HG02840 (cell line): Measurements from ENCODE around the gene NADK2.
"Not testable (repeated sequence)": the region's sequence is repeated elsewhere in the genome, so short reads cannot be mapped to it uniquely, and the experiment has no call there.

Source experiments
- ATAC-seq: cut with Tn5 transposase; IDR thresholded peaks from one replicate; pipeline ENCODE4 v1.9.1; 2021; ENCODE audit warnings: mild to moderate bottlenecking, moderate library complexity, moderate number of reproducible peaks; ENCODE audit not compliant: unreplicated experiment, low FRiP score

Gene NADK2, protein sequence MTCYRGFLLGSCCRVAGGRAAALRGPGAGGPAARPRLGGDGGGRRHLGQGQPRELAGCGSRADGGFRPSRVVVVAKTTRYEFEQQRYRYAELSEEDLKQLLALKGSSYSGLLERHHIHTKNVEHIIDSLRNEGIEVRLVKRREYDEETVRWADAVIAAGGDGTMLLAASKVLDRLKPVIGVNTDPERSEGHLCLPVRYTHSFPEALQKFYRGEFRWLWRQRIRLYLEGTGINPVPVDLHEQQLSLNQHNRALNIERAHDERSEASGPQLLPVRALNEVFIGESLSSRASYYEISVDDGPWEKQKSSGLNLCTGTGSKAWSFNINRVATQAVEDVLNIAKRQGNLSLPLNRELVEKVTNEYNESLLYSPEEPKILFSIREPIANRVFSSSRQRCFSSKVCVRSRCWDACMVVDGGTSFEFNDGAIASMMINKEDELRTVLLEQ

DNA sequence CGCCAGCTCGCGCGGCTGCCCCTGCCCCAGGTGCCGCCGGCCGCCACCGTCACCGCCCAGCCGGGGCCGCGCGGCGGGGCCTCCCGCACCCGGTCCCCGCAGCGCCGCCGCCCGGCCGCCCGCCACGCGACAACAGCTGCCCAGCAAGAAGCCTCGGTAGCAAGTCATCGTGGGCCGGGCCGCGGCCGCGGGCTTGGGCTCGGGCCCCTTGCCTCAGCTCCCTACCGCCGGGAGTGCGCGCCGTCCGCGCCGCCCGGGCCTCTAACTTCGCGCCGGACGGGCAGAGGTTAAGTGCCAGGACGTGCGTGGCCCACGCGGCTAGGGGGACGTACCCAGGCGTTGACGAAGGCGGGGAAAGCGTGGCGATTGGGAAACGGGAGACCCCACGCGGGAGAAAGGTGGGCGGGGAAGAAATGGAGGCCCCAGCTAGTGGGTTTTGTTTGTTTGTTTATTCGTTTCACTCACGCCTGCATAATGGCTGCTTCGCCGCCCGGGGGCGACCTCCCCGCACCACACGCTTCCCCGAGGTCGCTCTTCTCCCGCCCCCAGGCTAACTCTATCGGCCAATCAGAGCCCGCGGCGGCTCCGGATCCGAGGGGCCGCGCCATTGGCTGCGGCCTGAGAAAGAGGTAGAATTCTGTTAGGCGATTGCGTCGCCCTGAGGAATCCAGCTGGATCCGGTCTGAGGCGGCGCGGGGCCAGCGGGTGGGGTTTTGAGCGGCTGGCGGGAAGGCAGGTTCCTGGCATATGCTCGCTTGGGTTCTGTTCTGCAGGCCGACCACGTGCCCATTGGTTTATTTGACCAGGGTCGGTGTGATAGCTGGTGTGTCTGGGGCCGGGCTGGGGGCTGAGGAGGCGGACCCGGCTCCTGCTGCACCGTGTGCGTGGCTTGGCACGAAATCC, at the start of gene NADK2:
Gene NADK2, minus strand, starts transcription at position 295 of the 903 bp plus-strand sequence. Its CDS starts 127 bp downstream, at position 168.
- ATAC-seq = peak; percentile 90

DNA sequence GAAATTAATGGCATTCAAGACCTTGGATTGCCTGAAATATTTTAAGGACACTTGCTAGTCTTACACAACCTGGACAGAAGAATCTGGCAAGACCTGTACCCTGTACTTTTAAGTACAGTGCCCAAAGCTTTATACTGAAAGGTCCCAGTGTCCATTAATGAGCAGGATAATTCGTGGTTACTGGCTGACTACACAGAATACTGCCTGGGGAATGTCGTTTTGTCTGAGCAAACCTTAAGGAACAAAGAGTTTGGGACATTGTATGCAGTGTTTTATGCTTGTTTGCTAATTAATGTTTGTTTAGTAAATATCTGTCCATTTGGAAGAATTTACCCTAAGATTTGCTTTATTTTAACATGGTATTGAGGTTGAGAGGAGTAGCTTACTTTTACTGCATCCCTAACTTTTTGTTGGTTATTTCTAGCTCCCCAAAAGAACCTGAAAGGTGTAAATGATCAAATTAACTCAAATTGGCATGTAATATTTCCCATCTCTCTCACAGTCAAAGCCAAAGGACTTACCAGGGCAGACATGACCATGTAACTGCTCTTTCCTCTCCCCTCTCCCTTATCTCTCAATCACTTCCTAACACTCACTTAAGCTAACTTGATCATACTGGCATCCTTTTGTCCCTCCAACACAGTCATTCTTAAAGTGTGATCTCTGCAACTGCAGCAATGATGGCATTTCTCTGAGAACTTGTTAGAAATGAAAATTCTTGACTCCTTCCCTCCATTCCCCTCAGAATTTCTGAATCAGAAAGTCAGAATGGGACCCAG, 44.3 kb upstream of the NADK2 start:
- ATAC-seq = no peak

DNA sequence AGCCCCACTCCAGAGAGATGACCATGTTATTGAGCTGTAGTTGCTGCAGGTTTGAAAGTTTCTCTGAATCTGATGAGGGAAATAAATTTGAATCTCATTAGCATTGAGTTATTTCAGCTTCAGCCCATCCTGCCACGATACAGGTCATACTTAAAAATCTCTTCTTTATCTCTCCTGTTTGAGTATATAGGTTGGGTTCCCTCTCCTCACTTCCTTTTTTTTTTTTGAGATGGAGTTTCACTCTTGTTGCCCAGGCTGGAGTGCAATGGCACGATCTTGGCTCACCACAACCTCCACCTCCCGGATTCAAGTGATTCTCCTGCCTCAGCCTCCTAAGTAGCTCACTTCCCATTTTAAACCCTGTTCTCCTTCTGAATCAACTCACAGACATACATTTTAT, 42.0 kb upstream of the NADK2 start:
- ATAC-seq = not testable (repeated sequence)

DNA sequence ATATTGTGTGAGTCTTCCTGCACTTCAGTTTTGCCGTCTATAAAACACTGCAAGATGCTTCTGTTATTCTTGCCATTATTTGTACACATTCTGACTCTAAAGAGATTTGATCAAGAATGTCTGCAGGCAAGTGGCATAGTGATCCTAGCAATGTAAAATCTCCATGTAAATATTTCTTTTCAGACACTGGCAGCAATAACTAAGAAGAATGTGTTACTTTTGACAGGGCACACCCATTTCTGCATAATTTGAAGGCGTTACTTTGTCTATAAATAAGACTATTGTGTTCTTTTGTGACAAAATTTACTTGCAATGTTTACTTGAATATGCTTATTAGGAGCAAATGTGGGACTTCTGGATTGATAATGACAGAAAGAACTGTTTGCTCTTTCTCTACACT, 39.9 kb upstream of the NADK2 start:
- no peak for ATAC-seq

DNA sequence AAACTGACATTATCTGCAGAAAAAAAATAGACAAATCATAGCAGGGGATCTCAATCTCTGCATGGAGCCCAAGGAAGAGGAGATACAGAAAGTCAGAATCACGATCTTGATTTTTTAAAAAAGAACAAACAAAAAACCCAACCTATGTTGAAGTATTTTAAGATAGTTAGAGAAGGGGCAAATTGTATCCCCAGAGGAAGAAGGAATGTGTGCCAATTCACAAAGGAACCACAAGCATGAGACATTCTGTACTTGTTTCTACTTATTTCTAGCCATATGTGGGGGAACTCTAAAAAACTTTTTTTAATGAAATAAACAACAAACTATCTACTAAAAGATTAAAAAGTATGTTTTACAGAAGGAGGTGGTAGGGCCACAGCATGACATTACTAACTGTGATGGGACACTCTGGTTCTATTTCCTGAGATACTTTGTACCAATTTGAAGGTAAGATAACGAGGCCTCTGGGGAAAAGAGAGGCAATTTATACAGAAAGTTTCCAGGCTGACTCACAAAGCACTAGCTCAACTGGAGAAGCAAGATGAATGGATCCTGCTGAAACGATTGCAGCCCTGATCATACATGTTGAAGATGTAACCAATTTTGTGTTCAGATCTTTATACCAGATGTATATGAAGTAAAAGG, 37.5 kb upstream of the NADK2 start:
- no peak for ATAC-seq

DNA sequence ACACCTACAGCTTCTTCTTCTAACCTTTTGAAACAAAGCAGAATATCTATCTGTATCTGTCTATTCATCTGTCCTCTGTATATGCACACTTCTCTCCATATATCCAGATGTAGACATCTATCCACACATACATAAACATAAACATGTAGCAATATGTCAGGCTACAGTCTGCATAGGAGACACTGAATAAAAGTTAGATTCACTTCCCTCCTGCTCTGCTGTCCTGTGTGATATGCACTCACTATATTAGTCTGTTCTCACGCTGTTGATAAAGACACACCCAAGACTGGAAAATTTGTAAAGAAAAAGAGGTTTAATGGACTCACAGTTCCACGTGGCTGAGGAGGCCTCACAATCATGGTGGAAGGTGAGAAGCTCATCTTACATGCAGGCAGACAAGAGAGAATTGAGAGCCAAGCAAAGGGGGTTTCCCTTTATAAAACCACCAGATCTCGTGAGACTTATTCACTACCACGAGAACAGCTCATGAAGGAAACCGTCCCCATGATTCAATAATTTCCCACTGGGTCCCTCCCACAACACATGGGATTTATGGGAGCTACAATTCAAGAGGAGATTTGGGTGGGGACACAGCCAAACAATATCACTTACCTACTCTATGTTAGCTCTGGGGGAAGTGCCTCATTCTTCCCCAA, 35.9 kb upstream of the NADK2 start:
- ATAC-seq = no peak

DNA sequence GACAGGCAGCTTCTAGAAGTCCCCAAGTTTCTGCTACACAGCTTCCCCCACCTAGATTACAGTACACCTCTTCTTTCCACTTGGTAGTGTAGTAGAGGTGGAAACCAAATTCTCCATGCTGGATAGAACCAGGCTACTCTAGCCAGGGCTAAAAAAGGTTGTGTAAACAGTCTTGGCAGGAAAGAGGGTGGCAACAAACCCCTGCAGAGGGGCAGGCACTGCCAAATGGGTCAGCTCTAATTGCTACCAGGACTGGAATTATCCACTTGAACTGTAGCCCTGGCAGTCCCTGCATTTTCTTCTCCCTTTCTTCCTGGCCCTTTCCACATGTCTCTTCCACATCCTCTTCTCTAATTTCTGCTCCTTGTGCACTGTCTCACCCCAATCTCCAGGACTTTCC, 35.1 kb upstream of the NADK2 start:
- ATAC-seq = no peak

DNA sequence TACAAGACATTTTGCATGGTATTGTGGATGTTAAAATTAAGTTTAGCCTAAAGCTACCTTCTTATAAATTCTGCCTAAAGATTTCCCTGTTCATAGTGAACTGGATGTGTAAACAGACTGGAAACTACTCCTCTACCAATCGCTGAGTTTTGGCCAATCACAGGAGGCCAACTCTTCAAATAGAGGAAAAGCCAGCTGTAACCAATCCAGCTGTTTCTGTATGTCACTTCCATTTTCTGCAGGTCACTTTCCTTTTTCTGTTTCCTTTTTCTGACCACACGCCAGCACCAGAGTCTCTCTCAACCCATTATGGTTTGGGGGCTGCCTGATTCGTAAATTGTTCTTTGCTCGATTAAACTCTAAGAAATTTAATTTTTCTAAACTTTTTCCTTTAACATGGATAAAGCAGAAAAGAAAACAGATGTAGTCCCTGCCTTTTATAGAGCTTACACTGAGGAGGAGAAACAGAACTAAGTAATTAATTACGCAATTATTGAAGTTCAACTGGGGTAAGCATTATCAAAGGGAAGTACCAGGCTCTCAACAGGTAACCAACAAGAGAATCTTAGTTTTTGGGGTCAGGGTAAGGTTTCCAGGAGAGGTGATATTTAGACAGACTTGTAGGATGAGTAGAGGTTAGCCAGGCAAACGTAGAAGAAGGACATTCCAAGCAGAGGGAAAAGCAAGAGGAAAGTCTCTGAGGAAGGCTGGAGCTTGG, 32.2 kb upstream of the NADK2 start:
- no peak for ATAC-seq

DNA sequence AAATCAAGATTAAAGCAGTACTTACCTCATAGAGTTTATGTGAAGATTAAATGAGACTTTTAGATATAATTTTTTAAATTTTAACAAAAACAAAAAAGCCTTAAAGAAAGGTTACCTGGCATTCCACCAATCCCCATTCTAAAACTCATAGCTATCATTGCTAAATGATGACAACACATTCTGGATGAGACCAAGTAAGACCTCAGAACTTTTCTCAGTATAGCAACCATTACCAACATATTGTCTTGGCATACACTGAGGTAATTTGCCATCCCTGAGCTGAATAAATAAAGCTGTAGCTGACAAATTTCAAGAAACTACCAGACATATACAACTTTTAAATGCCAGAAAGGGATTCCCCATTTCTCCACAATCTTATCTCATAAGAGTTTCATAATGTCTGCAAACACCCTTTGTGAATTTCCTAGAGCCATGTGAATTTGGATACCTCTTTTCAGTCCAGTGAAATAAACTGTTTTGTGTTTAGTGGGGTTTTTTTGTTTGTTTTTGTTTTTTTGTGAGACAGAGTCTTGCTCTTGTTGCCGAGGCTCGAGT, 30.5 kb upstream of the NADK2 start:
- ATAC-seq = no peak

DNA sequence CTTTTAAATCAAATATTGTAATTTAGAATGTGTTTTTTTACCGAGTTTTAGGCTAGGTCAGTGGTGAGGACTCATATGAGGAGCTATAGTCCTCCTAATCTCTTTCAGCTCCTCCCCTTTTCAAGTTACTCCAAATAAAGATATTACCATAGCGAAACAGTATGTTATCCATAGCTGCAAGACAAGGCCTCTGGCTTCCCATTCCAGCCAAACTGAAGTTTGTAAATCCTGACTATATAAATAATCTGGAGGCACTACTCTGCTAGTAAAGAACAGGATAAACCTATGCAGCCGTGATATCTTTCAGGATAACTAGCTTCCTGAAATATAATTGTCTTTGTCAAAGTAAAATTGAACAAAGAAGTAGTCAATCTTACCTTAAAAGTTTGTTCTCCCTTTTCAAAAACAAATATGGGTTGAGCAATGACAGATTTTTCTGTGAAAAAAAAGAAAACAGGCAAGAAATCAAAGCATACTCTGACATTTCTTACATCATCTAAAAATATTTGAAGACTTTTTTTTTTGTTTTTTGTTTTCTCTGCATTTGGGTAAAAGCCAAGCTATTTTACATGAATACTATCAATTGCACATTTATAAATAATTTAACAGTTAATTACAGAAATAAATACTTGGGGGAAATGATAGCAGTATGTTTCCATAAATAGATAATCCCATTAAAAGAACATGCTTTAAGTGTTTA, 29.3 kb upstream of the NADK2 start:
- no peak for ATAC-seq

DNA sequence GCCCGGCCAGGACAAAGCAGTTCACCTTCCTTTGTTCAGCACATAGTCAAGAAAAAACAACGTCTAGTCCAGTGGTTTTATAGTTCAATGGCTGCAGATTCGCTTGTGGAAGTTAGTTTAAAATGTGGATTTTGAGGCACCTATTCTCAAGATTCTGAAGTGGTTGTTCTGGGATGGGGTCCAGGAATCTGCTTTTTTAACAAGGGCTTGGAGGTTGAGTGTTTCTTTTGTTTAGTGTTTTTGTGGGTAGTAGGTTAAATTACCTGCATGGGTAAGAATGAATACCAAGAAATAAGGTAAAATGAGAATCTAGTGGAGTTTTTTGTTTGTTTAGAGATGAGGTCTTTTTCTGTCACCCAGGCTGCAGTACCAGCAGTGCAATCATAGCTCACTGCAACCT, 28.4 kb upstream of the NADK2 start:
- no peak for ATAC-seq

DNA sequence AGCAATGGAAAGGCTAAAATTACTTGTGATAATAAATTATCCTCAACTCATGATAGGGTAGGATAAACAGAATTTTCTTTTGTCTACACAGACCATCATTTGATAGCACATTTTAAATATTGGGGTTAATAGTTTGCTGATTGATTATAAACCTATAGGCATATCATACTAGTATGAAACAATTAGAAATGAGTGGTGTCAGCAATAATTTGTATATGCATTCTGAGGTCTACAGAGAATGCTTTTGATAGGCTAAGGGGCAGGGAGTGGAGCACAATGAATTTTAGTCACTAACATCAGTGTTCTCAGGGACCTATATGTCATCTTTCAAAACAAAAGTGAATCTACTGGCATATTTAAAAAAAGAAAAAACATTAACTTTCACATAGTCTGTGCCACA, 27.8 kb upstream of the NADK2 start:
- no peak for ATAC-seq

DNA sequence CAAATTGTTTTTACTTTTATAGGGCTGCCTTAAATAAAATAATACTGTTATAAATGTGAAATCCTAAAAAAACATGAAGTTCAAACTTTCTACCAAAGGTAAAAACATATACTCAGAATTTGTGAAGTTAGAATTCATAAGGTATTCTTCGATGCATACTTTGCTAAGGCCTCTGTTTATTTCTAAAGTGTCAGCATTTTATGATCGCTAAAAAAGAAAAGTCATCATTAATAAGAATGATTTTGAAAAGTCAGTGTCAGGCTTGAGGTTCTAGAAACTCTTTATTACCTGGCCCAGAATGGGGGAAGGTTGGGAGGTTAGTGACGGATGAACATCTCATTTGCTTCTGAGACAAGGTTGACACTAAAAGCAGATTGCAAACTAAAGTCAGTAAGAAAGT, 26.2 kb upstream of the NADK2 start:
- ATAC-seq = no peak

DNA sequence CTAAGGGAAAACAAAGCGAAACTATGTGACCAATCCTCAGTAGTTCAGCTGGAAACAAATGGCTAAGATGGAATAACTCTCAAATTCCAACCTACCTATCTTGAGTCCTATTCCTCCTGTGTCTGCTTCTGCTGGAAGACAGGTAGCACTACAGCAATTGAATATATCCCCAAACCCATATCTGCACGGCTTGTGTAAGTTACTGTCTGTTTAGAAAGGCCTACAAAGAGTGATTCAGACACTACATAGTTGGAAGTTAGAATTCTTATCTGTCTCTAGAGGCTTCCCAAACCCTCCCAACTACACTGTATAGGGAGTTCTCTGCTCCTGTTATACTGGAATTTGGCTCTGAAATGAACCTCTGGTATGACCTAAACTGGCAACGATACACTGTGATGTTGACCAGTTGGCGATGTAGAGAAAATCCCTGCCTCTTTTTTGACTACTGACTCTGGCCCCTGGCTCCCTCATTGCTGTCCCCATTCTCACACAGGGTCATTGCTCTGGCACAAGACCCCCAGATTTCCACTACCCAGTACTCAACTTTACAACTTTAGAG, 22.6 kb upstream of the NADK2 start:
- ATAC-seq = no peak

DNA sequence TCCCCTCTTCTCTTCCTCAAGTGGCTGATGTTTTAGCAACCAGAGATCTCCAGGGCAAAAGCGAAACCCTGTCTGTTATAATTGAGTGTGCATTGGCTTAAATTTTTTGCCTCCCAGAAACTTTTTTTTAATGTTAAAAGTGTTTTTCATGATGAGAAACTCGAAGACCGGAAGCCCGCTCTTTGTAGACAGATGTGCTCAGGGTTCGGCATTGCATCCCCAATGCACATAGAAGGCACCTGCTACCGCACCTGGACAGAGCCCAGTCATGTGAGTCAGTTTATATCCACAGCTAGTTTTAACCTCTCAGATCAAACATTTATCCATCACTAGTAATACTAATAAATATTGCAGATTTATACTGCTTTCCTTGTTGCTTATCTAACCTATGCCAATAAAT, 19.5 kb upstream of the NADK2 start:
- no peak for ATAC-seq

DNA sequence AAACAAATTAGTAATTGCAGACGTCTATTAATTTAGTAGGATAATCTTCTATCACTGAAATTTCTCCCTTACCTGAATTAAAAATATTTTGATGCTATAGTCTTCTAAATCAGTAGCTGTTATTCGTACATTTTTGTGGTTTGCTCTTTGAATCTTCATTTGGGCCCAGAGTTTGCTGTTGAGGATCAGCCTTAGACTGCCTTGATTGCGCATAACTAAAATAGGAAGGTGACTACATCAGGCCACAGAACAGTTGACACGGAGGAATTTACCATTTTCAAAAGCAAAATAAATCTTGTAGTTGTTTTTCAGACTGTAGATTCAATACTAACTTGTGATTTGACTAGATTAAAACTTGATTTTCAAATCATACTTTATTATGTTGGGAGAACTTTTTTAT, 11.8 kb upstream of the NADK2 start:
- ATAC-seq = no peak

DNA sequence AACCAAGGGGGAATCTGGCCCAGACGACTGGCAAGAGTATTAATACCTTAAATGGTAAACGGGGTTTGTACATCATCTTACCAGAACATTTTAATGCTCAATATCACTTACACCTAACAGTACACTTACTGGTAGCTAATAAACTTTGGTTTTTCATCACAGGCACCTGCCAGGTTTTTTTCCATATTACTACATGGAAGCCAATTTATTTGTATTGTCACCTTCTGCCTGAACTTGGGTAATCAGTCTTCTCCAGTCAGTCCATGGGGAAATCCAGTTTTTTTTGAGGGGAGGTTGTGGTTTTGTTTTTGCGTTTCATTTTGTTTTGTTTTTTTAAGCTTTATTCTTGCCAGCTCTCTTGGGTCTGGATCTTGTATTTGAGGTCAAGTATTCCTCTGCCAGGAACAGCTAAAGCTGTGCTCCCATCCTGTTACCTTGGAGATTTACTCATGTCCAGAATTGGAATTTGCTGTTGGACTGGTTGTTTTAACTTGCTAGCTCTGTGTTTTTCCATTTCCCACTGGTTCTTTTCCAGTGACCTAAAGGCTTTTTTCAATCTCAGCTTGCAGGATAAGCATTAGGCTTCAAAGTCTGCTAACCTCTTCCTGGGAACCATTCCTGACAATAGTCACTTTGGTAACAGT, 11.1 kb upstream of the NADK2 start:
- no peak for ATAC-seq
